ENCODE results near the gene ALG14. TPM values are rescaled to one million over a fixed set of nuclear protein-coding genes. Genes with fewer than 3 reads are reported as not detected.
"Not testable (repeated sequence)": the region's sequence is repeated elsewhere in the genome, so short reads cannot be mapped to it uniquely, and the experiment has no call there.

ALG14 gene
- total RNA-seq, 1 donor from 2014 or later = 0.47 TPM

- DNase-seq (ENCODE audit: extremely low read depth, low read depth, low spot score) = peak; percentile 64
Measured at GRCh38 chr1:95043141-95043980, 29.4 kb downstream of the ALG14 start.

GRCh38 chr1:95042286-95042685, 30.5 kb downstream of the ALG14 start:
- no peak for DNase-seq (ENCODE audit: extremely low read depth, low read depth, low spot score)

- peak; percentile 72 for DNase-seq (ENCODE audit: extremely low read depth, low read depth, low spot score)
Measured at GRCh38 chr1:95041491-95042165, 31.1 kb downstream of the ALG14 start.

GRCh38 chr1:95040032-95040525, 32.7 kb downstream of the ALG14 start:
- no peak for DNase-seq (ENCODE audit: extremely low read depth, low read depth, low spot score)

GRCh38 chr1:95039360-95040031, 33.3 kb downstream of the ALG14 start:
- no peak for DNase-seq (ENCODE audit: extremely low read depth, low read depth, low spot score)

- DNase-seq (ENCODE audit: extremely low read depth, low read depth, low spot score) = no peak
Measured at GRCh38 chr1:95035536-95035935, 37.2 kb downstream of the ALG14 start.

GRCh38 chr1:95034506-95034905, 38.2 kb downstream of the ALG14 start:
- DNase-seq (ENCODE audit: extremely low read depth, low read depth, low spot score) = no peak

GRCh38 chr1:95033843-95034242, 38.9 kb downstream of the ALG14 start:
- DNase-seq (ENCODE audit: extremely low read depth, low read depth, low spot score) = no peak

GRCh38 chr1:95029532-95029931, 43.2 kb downstream of the ALG14 start:
- no peak for DNase-seq (ENCODE audit: extremely low read depth, low read depth, low spot score)

- no peak for DNase-seq (ENCODE audit: extremely low read depth, low read depth, low spot score)
Measured at GRCh38 chr1:95028954-95029353, 43.8 kb downstream of the ALG14 start.

- DNase-seq (ENCODE audit: extremely low read depth, low read depth, low spot score) = no peak
Measured at GRCh38 chr1:95027046-95027445, 45.7 kb downstream of the ALG14 start.

- DNase-seq (ENCODE audit: extremely low read depth, low read depth, low spot score) = no peak
Measured at GRCh38 chr1:95023399-95024043, 49.2 kb downstream of the ALG14 start.

- DNase-seq (ENCODE audit: extremely low read depth, low read depth, low spot score) = no peak
Measured at GRCh38 chr1:95022644-95022926, 50.2 kb downstream of the ALG14 start.

GRCh38 chr1:95021805-95022643, 50.7 kb downstream of the ALG14 start:
- DNase-seq (ENCODE audit: extremely low read depth, low read depth, low spot score) = no peak

- no peak for DNase-seq (ENCODE audit: extremely low read depth, low read depth, low spot score)
Measured at GRCh38 chr1:95021119-95021518, 51.6 kb downstream of the ALG14 start.

GRCh38 chr1:95019466-95019865, 53.3 kb downstream of the ALG14 start:
- not testable (repeated sequence) for DNase-seq (ENCODE audit: extremely low read depth, low read depth, low spot score)

GRCh38 chr1:95018602-95019369, 54.0 kb downstream of the ALG14 start:
- DNase-seq (ENCODE audit: extremely low read depth, low read depth, low spot score) = no peak

- DNase-seq (ENCODE audit: extremely low read depth, low read depth, low spot score) = no peak
Measured at GRCh38 chr1:95017775-95018174, 55.0 kb downstream of the ALG14 start.

GRCh38 chr1:95015076-95015475, 57.7 kb downstream of the ALG14 start:
- DNase-seq (ENCODE audit: extremely low read depth, low read depth, low spot score) = no peak
